HG02678 (cell line): Measurements from ENCODE around the gene GJD4.

Experiments used
- ATAC-seq: cut with Tn5 transposase; IDR thresholded peaks from one replicate; pipeline ENCODE4 v1.9.1; 2021; ENCODE audit warnings: mild to moderate bottlenecking, moderate library complexity; ENCODE audit not compliant: unreplicated experiment

GJD4 gene

DNA sequence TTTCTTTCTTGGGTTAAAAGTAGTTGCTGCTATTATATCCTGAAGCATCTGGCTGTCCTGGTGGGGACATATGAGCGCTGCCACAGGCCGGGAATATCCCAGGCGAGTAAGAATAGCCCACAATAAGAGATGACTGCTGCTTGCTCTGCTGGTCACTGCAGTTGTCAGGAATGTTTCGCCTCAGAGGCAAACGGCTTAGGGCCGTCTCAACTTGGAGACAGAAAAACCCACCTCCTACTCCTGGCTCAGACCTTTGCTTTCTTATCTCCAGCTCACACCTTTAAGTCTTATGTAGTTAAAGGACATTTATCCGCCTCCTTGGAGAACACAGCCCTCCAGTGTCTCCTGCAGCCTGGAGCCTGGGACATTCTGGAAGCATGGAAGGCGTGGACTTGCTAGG lies at the start of gene GJD4:
GJD4 (plus strand) TSS at position 151 of the 400 bp plus-strand sequence; CDS start at position 378, 227 bp downstream.
- no peak for ATAC-seq

DNA sequence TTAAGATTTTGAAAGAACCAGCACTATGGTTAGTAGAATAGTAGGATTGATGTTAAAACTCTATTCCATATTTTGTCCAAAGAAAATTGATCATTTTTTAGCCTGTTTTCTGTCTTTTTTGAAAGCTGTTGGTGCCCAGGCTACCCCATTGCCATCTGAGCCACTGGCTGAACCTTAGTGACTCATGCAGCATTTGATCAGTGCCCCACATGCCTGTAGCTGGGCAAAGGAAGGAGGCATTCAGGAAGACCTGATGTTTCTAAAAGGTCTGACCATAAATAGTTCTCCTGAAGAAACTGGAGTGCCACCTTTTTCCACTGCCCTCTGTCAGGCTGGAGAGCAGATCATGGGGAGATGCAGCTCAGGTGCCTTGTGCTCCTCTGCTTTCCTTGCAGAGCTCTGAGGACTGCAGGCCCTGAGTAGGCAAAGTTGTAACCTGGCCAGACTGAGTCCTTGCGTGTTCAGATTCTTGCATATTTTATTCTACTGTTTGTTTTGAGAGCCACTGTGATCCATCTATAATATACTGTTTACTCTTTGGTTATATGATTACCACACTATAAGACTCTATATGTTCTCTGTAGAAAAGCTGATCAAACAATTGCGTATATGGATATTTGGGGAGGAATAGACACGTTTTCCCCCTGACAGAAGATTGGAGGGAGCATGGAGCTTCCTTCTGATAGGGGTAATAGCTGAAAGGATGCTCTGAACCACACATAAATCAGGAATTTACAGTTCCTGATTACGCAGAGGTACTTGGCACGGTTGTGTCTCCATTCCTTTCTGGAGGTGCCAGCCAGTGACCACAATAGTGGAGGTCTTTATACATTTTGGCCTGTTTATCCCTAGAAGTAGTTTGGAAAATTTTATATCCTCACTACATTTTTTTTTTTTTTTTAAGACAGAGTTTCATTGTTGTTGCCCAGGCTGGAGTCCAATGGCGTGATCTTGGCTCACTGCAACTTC lies 48.9 kb upstream of the GJD4 start:
- no peak for ATAC-seq

- ATAC-seq = no peak
Measured at GRCh38 chr10:35558276-35558675, 46.9 kb upstream of the GJD4 start.

DNA sequence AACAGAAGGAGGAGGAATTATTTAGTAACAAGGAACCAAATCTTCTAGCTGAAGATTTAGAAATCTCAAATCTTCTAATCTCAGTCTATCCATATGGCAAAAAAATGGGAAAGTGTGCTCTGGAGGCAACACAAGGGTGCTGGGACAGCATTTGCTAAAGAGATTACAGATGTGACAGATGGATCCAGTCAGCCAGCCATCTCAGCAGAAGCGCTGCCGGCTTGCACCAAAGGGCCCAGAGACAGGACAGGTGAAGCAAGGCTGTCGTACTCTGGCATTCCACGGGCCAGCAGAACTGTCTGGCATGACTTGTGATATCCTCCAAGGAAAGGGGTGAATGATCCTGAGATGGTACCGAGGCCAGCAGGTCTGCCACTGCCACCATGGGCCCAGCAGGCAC lies 45.7 kb upstream of the GJD4 start:
- ATAC-seq = no peak

DNA sequence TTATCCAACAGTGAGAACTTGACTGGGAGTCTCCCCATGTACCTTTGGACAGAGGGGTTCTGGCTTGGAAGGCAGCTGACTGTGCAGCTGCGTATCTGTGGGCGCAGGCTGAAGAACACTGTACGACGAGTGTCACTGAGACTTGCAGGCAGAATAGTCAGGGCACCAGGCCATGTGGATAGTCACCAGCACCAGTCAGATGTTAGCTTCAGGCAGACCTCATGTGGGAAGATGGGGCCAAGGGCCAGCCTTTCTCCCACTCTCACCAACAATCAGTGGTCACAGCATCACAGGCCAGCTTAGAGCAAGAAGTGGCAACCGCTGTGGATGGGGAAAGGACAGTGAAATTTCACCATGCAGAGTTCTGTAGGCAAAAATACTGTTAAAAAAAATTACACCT lies 43.4 kb upstream of the GJD4 start:
- ATAC-seq = no peak

- no peak for ATAC-seq
Measured at GRCh38 chr10:35562427-35562826, 42.7 kb upstream of the GJD4 start.

GRCh38 chr10:35563261-35563891 lies 41.8 kb upstream of the GJD4 start:
- ATAC-seq = peak; percentile 48

GRCh38 chr10:35564341-35564968 lies 40.7 kb upstream of the GJD4 start:
- ATAC-seq = peak; percentile 73

DNA sequence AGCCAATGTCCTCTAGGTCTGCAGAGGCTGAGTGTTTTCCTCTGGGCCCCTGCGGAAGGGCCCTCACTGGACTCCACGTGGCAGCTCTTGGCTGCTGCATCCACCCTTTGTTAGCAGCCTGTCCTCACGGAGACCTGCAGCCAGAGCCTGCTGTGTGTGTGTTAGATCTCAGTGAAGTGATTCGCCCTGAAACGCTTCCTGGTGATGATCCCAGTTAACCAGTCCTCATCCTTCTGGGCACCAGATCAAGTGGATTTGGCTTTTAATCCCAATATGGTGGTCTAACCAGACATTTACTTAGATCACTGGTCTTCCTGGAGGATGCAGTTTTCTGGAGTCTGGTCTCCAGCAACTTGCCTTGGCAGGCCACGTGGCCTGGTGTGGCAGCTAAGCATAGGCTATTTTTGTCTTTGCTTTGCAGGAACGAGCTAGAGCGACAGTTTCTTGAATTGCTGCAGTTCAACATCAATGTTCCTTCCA lies 39.5 kb upstream of the GJD4 start:
- ATAC-seq = no peak

DNA sequence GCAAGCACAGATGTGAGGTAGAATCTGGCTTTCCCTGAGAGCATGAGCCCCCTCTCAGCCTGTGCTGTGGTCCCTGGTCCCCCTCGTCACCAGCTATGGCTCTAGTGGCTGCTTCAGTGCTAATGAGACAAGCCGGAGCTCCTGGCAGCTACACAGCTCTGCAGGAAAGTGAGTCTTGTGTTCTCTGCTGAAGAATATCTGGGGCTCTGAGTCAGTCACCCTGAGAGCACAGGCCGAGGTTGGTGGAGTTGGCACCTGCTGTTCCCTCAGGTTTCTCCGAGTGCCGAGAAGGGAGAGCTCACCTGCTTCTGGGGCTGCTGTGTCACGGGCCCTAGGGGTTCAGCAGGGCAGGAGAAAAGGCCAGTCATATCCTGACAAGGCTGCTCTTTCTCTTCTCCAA lies 37.2 kb upstream of the GJD4 start:
- ATAC-seq = no peak

DNA sequence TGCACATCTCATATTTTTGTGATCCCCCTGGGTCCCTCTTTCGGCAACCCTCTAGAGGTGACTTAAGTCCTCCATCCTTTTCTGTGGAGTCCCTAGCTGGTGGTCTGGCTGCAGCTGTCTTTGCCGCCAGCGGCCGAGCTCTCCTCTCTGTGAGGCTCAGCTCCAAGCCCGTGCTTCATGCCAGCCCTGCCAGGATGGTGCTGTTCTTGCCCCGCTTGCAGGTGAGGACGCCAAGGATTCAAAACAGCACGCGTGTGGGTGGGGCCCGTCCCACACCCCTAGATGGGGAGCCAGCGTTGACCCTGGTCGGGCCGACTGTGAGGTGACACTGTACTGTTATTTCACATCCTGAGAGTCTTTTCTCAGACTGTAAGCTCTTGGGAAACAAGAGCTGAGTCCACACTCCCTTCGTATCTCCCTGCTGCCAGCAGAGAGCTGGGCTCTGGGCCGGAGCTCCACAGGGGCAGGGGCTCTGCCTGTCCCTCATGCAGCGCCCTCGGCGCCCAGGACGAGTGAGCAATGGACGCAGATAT lies 36.6 kb upstream of the GJD4 start:
- no peak for ATAC-seq

- ATAC-seq = no peak
Measured at GRCh38 chr10:35569111-35569707, 35.9 kb upstream of the GJD4 start.

DNA sequence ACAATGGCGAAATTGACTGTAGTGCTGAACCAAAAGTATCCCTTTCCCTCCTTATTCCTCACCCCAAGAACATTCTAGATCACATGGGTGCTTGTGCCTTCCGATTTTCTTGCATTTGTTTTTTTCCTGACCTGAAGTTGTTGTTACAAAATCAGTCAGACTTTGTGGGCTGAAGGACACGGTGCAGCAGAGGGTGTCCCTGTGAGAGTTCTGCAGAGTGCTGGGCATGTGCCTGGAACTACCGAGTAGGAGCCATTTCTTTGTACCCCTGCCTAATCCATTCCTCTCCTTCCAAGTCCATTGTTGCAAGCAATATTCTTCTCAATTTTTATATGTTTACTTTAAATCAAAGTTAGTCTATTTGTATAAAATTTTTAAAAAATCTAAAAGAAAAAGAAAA lies 35.3 kb upstream of the GJD4 start:
- no peak for ATAC-seq

DNA sequence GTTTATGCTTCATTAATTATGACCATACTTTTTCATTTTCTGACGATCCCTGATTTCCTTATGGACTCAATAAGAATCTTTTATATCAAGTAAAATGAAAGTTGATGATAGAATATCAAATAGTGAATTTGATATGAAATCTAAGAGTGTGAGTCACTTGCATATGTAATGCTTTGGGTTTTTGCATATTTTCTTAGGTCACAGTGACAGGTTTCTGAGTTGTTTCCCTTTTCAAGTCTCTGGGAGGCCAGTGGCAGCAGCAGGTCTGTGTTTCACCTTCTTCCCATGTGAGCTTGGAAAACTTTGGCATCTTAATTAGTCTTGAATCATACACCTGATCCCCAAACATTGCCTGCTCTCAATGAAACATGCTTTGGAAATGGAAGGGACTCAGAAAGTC lies 34.7 kb upstream of the GJD4 start:
- ATAC-seq = no peak

DNA sequence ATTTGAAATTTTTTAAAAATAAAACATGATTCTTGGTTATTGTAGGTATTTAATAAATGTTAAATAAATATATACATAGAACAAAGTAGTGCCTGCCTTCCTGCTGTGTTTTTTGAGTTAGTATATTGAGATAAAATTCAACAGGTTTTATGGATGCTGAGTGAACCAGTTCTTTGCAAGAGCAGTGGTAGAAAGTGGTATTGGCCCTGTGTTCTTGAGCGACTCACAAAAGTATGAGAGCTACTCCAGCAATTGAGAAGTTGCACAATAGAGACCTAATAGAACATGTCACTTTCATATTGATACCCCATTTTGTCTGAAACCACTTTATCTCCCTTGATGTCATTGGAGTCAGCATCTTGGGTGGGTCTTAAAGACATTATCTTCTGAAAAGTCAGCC lies 32.6 kb upstream of the GJD4 start:
- no peak for ATAC-seq

- no peak for ATAC-seq
Measured at GRCh38 chr10:35573796-35574195, 31.3 kb upstream of the GJD4 start.

DNA sequence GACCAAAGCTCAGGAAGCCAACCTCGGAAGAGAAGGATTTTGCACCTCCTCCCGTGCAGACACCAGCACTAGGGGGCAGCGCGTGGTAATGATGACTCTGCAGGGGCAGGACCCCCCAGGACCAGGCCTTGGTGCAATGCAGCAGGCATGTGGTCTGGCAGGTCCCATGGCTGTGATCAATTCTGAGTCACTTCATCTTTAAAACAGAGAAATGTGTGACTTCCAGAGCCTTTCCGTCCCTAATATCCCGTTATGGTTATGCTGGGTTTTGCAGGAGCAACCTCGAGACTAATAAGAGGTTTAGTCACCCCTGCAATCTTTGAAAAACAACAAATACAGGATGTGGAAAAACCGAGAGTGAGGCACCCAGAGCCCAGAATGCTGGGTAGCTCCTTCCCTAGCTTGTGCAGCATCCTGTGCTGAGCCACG lies 30.2 kb upstream of the GJD4 start:
- ATAC-seq = no peak

DNA sequence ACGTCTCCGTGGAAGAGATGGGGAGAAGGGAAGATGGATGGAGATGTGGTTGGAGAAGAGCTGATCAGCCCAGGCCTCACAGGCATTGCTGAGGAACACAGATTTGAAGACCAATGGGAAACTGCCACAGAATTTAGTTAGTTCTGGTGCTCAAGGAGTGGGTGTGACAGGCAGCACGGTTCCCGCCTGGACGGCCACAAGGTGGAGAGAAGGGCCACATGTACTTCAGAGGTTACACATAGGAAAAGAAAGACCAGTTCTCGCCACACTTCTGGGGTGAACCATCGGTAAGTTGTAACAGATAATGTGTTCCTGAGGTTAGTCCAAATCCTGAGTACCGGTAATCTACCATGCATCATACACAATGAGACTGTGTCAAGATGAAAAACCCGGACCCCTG lies 29.5 kb upstream of the GJD4 start:
- ATAC-seq = no peak

- ATAC-seq = no peak
Measured at GRCh38 chr10:35576730-35577129, 28.4 kb upstream of the GJD4 start.

DNA sequence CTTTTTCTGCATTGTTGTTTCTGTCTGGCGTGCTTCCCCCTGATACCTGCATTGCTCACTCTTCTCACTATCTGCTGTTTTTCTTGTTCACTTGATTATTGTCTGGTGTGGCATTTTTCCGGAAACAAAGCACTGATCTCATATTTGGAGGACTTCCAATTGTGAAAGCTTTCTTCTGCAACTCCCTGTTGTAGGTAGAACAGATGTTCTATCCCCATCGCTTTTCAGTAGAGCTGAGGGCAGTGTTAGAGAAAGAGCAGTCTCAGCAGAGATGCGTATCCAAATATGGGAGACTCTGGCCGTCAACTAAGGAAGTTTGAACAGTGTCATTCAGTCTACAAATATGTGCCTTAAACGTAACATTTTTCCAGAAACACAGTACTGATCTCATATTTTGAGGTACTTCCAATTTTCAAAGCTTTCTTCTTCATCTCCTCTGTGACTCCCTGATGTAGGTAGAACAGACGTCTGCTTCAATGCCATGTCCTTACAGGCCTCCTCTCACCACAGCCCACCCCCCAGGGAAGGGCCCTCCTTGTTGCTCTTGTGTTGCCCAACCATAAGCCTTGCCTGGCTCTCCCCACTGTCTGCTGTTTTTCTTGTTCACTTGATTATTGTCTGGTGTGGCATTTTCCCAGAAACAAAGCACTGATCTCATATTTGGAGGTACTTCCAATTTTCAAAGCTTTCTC lies 27.1 kb upstream of the GJD4 start:
- ATAC-seq = no peak
